Fibroblast of peridontal ligament (primary cell): Measurements from ENCODE around the gene RYR3.
"Not testable (repeated sequence)": the region's sequence is repeated elsewhere in the genome, so short reads cannot be mapped to it uniquely, and the experiment has no call there.

Source experiments
- DNase-seq: peaks from one replicate; pipeline ENCODE4 v3.0.0-alpha.2; 2010; ENCODE audit errors: extremely low read depth

The RYR3 gene

DNA sequence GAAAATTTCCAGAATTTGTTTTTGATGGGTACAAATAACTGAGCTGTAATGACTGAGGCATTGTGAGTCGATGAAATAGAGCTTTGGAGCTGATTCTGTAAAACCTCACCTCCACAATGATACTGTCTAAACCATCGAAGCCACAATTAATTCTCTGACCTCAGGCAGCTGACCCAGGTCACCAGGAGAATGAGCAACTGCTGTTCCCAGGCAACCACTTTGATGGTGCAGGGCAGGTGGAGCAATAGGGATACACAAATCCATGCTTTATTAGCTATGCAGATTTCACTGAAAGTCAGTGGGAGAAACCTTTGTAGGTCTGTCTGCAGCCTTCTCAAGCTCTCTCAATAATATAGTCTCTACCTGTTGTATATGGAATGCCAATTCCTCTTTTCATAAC lies 204.4 kb downstream of the RYR3 start:
- no peak for DNase-seq

DNA sequence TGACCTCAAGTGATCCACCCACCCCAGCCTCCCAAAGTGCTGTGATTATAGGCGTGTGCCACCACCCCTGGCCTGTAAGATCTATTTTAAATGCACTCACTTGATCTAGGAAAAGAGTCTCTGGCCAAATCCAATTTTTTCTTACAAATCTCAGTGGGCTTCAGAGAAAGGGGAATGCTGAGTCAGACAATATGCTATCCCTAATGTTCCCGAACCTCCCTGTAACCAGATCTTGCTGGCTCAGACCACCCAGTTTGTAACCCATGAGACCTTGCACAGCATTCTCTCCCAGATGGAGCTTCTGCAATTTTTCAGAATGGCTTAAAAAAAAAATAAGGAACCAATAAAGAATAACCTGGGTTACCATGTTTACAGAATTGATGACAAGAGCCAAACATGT lies 205.8 kb downstream of the RYR3 start:
- DNase-seq: no peak

DNA sequence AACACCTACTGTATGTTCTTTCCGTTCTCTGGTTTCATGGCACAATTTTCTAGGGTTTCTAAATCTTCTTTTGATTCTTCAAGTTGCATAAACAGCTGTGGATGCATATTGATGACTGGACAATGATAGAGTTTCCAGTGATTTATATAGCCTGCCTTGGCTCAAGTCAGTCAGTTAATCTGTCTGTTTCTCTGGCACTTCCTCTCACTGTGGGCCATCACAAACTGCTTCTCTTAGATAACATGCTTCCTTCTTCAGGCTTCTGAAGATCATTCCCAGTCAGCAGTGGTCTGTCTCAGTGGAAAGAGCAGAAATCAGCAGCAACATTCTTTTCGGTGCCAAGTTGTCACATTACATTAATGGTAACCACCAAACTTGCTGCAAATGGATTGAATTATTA lies 207.2 kb downstream of the RYR3 start:
- DNase-seq: no peak

DNA sequence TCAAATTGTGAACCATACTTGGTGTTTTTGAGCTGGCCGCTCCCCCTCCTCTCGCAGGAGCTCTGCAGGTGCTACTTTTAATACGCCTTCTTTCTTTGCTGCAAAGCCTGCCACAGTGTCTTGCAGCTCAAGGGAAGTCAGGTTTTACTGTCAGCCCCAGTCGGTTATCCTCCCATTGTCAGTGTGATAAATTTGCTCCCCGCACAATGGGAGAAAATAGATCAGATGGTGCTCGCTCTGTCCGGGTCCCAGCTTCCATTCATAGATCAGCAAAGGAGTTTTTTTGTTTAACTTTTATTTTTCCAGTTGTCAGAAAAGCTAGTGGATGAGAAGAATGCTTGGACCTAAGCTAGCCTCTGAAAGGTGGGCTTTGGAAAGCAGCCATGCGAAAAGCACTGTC lies 207.7 kb downstream of the RYR3 start:
- DNase-seq: no peak

DNA sequence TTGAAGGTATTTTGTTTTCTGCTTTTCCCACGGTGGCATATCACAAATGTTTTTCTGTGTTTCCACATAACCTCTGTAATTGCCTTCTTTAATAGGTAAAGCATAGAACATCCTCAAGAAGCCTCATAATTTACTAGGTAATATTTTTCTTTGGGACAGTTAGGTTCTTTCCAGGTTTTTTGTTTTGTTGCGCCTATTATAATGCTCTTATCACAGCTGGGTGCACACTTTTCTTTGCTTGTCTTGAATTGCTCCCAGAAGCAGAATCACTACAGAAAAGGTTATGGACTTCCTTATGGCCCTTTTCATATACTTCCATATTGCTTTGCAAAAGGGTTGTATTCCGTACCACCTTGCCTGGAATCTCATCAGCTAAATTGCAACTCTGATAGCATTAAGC lies 213.5 kb downstream of the RYR3 start:
- DNase-seq: no peak

DNA sequence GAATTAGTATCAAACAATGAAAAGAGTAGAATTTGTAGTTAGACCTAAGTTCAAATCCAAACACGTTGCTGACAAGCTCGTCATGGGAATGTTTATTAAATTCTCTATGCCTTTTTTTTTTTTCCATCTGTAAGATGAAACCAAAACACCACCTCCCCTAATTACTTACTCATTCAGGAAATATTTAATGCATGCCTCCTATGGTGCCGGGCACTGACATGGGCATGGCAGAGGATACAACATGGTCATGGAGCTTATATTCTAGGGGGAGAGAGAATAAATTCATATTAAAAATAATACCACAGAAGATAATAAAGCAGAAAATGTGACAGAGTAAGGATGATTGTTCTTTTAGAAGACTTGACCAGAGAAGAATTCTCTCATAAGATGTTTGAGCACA lies 215.8 kb downstream of the RYR3 start:
- no peak for DNase-seq

DNA sequence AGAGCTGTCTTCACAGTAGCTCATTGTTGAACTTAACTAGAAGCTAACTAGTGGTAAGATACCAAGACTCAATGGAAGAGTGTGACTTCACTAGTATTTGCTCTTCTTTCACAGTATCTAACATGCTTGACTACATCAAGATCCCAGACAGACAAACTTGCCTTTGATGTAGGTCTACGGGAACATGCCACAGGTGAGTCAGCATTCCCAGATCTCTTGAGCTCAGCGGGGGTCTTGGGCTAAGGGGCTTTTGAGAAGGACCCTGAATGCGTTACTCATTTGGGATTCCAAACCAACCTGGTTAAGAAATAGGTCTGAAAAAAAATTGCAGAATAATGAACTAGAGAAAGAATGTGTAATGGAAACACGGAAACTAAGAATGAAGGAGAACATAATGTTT lies 222.4 kb downstream of the RYR3 start:
- no peak for DNase-seq

DNA sequence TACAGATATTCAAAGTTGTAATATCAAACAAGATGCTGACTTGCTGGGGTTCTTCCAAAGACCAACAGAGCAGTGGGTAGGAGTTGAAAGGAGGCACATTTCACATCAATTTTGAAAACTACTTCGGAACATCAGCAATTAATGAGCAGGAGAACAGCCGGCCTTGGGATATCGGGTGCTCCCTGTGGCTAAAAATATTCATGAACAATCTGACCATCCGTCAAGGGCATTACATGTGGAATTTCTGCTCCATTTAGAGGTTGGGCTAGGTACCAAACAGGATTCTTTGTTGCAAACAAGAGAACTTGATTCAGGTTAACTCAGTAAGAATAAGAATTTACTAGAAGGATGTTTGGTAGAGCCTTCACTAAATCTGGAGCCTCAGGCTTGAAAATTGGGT lies 223.9 kb downstream of the RYR3 start:
- DNase-seq: no peak

DNA sequence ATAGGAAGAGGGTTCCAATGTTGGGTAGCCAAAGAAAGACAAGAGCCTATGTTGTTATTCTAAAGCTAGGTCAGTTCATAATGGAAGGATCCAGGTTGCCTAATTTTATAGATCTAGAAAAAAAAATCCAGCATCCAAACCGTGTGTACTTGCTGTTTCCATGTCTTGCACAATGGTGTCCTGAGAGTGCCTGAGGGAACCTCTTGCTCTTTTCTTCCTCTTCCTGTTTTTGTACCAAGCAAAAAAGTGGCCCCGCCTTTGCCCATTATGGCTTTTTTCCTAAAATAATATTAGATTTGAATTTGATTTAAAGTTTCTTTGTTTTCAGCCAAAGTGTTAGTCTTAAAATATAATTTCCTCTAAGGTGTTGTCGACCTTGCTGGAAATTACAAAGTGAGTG lies 224.4 kb downstream of the RYR3 start:
- DNase-seq: no peak

DNA sequence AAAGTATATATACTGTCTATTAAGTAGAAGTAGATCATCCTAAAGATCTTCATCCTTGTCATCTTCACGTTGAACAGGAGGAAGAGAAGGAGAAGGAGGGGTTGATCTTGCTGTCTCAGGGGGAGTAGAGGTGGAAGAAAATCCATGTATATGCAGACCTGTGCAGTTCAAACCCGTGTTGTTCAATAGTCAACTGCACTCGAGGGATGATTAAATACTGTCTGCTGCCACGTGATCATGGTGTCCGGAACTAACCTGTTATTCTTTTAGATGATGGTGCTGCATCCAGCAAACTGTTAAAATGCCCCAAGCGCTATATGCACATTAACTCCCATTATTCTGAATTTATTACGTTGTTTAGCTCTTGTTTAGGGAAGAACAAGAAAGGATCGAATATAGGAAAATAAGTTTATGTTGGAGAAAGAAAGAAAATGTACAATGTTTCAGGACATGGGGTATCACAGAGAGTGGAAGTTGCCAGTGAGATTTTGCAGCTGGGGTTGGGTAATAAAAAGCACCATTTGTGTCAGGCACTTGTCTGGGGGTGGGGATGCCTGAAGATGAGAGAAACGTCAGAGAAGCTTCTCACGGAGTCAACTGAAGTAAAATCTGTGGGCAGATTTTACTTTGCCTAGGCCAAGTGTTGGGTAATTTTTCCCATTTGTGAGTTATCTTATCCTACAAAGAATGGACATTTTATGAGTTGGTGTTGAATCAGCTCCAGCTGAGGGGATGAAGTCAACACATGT lies 229.2 kb downstream of the RYR3 start:
- DNase-seq: no peak

DNA sequence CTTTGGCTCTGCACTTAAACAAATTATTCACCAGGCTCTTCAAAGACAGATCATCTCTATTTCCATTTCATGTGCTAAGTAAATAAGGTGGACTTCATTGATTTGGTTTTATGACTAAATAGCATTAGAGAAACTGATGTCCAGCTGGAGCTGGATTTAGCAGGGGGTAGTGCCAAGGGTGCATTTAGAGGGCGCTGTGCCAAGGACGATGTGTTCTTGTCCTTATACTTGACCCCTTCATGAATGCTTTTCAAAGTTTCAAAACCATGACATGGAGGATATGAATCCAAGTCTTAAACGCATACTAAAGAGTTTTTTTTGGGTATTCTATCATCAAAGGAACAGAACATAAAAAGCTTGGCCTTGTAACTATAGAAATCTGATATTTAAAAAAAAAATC lies 233.2 kb downstream of the RYR3 start:
- DNase-seq: no peak

DNA sequence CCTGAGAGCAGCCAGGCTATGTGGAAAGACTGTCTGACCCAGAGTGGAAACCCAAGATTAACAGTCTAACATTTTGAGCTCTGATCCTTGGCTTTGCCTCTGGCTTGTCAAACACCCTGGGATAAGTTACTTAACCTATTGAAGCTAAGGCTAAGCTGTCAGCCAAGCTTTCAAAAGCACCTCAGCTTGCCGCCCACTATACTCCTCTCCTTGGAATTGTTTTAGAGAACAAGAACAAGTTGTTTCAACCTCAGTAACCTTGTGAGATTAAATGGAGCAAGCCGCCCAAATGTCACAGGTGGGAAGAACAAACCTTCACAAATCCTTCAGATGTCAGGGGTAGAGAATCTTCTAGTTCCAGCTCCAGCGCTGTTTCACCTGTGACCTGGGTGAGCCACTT lies 235.1 kb downstream of the RYR3 start:
- no peak for DNase-seq

DNA sequence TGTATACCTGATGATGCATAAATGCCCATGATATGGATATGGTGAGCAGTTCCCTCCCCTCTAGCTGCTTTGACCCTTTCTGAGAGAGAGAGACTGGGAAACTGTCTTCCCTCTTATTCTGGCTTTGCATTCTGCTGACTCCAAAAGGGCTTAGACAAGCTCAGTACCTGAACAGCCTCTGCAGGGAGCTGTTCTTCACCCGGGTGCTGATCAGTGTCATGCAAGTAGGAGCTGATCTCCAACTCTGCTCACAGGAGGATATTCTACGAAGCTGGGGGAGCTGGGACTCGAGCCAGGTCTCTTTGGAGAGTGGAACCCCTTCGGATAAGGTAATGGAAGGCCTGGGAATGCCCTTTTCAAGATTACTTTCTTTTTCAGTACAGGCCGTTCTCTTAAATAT lies 237.1 kb downstream of the RYR3 start:
- DNase-seq: peak; percentile 13

DNA sequence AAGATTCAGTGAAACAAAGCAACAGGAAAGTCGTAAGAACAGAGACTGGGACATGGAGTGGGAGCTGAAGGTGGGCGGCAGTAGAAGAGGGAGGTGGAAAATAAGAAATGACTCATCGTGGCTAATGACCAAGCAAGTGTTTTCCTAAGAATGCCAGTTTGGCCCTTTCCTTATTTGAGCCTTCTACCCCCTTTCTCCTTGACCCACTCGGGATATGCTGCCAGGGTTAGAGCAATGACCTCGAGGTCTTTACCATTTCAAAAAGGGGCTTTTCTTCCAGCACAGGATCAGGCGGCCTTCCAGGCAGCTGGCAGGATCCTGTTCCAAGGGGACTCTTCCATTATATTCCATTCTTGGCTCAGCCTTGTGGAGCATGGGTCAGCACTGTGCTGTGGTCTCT lies 241.1 kb downstream of the RYR3 start:
- DNase-seq: no peak

DNA sequence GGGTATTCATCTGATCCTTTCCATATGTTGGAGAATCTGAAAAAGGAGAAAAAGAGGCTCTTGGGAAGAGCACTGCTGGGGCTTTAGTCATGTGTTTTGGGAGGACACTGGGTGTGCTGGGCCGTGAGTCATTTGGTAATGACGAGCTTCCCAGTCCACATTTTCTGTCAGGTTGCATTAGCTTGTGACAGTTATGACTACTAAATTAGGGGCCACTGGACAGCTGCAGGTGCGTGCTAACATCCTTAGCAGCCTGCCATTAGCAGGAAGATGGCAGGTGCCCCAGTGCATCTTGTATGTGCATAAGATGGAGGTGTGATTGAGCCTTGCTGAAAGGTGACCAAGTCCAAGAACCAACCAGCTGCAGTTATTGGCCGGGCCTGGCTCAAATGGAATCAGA lies 242.4 kb downstream of the RYR3 start:
- no peak for DNase-seq

DNA sequence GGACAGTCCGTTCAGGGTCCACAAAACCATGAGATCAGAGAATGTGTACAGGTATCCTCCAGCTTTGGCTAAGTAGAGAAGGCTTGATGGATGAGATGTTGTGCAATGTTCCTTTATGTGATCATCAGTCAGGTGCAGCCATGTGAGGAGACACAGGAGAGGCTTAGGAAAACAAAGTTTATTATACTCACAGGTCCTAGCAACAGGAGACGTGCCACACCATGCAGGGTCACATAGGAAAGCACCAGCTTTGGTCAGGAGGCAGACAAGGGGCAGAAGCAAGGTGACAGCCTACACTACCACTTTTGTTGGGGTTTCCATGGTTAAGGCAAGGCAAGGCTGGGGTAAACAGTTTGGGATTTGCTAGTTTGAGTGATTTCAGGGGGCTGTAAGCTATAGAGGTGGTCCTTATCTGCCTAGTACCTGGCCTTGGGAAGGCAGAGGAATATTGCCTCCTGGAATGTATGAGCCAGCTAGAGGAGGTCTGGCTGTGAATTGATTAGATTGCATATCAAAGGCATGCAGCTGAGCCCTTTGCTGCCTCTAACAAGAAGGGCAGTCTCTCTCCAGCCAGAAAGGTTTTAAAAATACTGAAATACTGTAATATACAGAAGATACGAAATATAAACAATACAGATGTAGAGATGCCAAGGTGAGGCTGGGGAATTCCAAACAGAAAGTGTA lies 248.6 kb downstream of the RYR3 start:
- no peak for DNase-seq

DNA sequence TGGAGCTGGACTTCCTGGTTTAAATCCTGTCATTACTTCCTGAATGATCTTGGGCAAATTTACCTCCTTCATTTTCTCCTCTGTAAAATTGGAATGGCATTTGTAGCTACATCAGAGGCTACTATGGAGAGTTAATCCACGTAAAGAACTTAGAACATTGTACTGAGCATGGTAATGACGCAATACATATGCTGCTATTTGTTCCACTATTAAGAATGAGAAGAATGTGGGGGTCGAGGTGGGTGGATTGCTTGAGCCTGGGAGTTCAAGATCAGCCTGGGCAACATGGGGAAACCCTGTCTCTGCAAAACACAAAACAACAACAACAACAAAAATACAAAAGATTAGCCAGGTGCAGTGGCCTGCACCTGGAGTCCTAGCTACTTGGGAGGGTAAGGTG lies 250.6 kb downstream of the RYR3 start:
- no peak for DNase-seq

DNA sequence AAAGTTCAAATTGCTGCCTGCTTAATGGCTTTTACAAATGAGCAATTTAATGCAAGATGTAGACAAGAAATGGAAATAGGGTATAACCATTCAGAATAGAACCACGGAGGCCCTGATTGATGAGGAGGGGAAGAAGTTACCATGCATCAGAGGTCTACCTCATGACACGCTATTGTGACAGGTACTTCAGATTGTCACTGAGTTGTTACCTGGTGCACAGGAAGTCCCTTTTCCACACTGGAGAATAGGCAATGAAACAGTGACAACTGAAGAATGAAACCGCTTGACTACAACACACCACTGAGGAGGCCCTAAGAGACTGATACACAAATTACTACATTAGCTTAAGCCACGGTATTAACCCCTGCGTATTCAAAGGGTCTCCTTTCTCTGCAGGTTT lies 251.2 kb downstream of the RYR3 start:
- DNase-seq: no peak

DNA sequence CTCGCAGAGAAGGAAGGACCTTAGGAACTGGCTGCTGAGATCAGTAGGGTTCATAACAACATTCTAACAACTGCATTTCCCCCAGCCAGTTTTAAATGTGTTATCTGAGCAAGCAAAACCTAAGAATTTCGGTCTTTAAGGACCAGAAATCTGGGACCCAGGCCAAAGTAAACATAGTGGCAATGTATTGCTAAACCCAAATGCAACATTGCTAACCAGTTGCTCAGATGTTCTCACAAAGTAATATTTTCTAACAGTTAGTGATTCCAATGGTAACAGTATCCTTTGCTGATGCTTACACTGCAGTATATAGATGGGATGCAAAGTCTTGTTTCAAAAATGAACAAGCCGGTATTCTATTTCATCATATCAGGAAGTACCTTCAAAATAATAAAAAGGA lies 254.3 kb downstream of the RYR3 start:
- DNase-seq: peak; percentile 29

DNA sequence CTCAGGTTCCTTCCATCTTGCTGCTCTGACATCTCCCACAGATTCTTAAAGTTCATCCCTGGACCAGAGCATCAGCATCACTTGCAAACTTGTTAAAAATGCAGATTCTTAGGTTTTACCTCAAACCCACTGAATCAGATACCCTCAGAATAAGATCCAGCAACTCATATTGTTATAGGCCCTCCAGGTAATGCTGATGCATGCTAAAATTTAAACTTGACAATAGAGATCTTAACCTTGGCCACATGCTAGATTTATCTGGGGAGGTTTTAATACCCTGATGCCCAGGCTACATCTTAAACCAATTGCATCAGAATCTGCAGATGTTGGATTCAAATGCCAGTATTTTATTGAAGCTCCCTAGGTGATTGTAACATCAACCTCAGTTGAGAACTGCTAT lies 256.9 kb downstream of the RYR3 start:
- DNase-seq: no peak

DNA sequence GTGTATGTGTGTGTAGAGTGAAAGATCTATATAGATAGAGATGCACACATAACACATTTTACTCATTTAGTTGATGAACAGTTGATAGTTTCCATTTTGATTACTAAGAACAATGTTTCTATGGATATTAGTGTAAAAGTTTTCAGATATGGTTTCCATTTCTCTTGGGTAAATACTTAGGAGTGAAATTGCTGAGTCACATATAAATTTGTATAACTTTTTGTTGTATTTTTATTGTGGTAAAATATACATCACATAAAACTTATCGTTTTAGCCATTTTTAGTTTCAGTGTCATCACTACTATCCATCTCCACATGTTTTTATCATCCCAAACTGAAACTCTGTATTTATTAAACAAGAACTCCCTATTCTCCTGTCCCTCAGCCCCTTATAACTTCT lies 258.3 kb downstream of the RYR3 start:
- DNase-seq: no peak

DNA sequence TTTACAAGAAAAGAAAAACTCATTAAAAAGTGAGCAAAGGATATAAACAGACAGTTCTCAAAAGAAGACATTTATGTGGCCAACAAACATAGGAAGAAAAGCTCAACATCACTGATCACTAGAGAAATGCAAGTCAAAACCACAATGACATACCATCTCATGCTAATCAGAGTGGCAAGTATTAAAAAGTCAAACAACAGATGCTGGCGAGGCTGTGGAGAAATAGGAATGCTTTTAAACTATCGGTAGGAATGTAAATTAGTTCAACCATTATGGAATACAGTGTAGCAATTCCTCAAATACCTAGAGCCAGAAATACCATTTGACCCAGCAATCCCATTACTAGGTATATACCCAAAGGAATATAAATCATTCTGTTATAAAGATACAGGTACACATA lies 267.1 kb downstream of the RYR3 start:
- not testable (repeated sequence) for DNase-seq

DNA sequence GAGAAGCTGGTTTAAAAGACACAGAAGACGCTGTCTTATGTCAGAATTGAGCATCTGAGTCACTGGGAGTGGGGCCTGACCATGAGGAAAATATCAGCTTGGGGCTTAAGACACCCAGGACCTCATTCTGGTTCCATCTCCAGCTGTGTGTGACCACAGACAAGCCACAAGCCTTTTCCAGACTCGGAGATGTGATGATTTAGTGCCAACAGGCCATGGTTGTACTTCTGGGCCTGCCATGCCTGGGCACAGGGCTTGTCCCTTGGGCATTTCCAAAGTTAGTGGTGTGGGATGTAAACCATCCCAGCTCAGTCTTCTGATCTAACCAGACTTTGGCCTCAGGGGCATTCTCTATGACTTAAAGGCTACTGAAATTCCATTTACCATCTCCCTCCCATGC lies 269.8 kb downstream of the RYR3 start:
- DNase-seq: no peak

DNA sequence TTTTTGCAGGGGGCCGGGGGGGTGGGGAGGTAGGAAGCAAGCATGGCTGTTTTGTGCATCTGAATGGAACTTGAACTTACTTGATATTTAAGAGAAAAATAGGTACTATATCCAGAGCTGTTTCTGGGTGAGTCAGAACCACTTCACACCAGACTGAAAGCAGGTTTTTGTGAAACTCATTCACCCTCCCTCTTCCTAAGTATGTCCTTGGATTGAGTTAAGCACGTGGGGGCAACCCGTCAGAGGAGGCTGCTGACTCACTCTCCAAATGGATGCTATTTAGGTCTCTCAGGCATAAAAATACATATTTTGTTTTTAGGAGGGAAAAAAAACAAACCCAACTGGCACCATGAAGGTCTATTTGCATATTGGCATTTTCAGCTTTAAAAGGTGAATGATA lies 270.3 kb downstream of the RYR3 start:
- DNase-seq: no peak
